SH-SY5Y (cell line): Measurements from ENCODE around the gene RAB3GAP2.

Experiments used
- GATA2 ChIP-seq: IDR thresholded peaks from 2 replicates; pipeline ENCODE4 v1.6.1; 2011; ENCODE audit warnings: mild to moderate bottlenecking, low read depth, low read length
- GATA3 ChIP-seq: IDR thresholded peaks from 2 replicates; pipeline ENCODE4 v1.6.1; 2011; ENCODE audit warnings: low read depth, mild to moderate bottlenecking, low read length, moderate library complexity

RAB3GAP2 gene

GRCh38 chr1:220137019-220137786, 135.1 kb downstream of the RAB3GAP2 start:
- no peak for TF ChIP-seq GATA3
- no peak for TF ChIP-seq GATA2

GRCh38 chr1:220135755-220136154, 136.5 kb downstream of the RAB3GAP2 start:
- TF ChIP-seq GATA3 (no peak), GATA2 (no peak)

GRCh38 chr1:220129479-220130210, 142.6 kb downstream of the RAB3GAP2 start:
- TF ChIP-seq GATA3 (no peak), GATA2 (no peak)

- TF ChIP-seq GATA3 (no peak), GATA2 (no peak)
Measured at GRCh38 chr1:220127076-220127475, 145.2 kb downstream of the RAB3GAP2 start.

GRCh38 chr1:220124542-220124941, 147.7 kb downstream of the RAB3GAP2 start:
- TF ChIP-seq GATA3 (no peak), GATA2 (no peak)

- TF ChIP-seq GATA3 (no peak), GATA2 (no peak)
Measured at GRCh38 chr1:220123889-220124288, 148.4 kb downstream of the RAB3GAP2 start.

- TF ChIP-seq GATA2 (no peak), GATA3 (no peak)
Measured at GRCh38 chr1:220123066-220123465, 149.2 kb downstream of the RAB3GAP2 start.

GRCh38 chr1:220121791-220122530, 150.3 kb downstream of the RAB3GAP2 start:
- TF ChIP-seq GATA2: no peak
- no peak for TF ChIP-seq GATA3

GRCh38 chr1:220119043-220119512, 153.2 kb downstream of the RAB3GAP2 start:
- no peak for TF ChIP-seq GATA3
- no peak for TF ChIP-seq GATA2

- TF ChIP-seq GATA3: no peak
- TF ChIP-seq GATA2: no peak
Measured at GRCh38 chr1:220113136-220113695, 159.0 kb downstream of the RAB3GAP2 start.

GRCh38 chr1:220099826-220100225, 172.4 kb downstream of the RAB3GAP2 start:
- no peak for TF ChIP-seq GATA2
- TF ChIP-seq GATA3: no peak
